Natural killer cell (primary cell): Measurements from ENCODE around the gene CACNA1B. TPM values are rescaled to one million over a fixed set of nuclear protein-coding genes. Genes with fewer than 3 reads are reported as not detected.

Experiments used
- ATAC-seq, 3 donors: fragments of 150-1000 bp in 2 of 3; fragments of 200-7000 bp in 1 of 3; cut with Tn5 transposase; 1 replicate in 1 of 3; 2 replicates in 2 of 3; pipeline ENCODE4 v1.10.0; 2021; ENCODE audit warnings: mild to moderate bottlenecking in 2 of 3, moderate library complexity in 2 of 3
- DNase-seq, 2 donors: peaks; one replicate each; pipeline versions ENCODE4 v3.0.0 to v3.0.0-alpha.2; 2013 to 2021; ENCODE audit warnings: mixed read lengths in 1 of 2
- H3K27ac ChIP-seq: one replicate; pipeline ENCODE4 v1.5.1; 2013; ENCODE audit warnings: mild to moderate bottlenecking, low read length
- H3K27me3 ChIP-seq: one replicate; pipeline ENCODE4 v1.6.1; 2013; ENCODE audit warnings: low read length; ENCODE audit not compliant: control insufficient read depth, insufficient read depth
- H3K36me3 ChIP-seq: one replicate; pipeline ENCODE4 v1.6.1; 2013; ENCODE audit warnings: low read length; ENCODE audit not compliant: control insufficient read depth, insufficient read depth
- H3K4me1 ChIP-seq: one replicate; pipeline ENCODE4 v1.6.1; 2013; ENCODE audit warnings: low read length; ENCODE audit not compliant: control insufficient read depth, insufficient read depth
- H3K4me3 ChIP-seq: one replicate; pipeline ENCODE4 v1.5.1; 2013; ENCODE audit warnings: low read length
- H3K9me3 ChIP-seq: one replicate; pipeline ENCODE4 v1.6.1; 2013; ENCODE audit warnings: low read length; ENCODE audit not compliant: control insufficient read depth, insufficient read depth
- H3K27ac Mint-ChIP-seq, 2 donors: one replicate each; pipeline ENCODE4 v1.8.0; 2022; ENCODE audit warnings: mild to moderate bottlenecking in 2 of 2, mixed read lengths in 2 of 2, moderate library complexity in 1 of 2
- H3K27me3 Mint-ChIP-seq, 2 donors: one replicate each; pipeline ENCODE4 v1.8.0; 2022; ENCODE audit warnings: low read depth in 2 of 2, mixed read lengths in 2 of 2
- H3K36me3 Mint-ChIP-seq: one replicate; pipeline ENCODE4 v1.8.0; 2022; ENCODE audit warnings: mixed read lengths
- H3K4me1 Mint-ChIP-seq, 2 donors: one replicate each; pipeline ENCODE4 v1.8.0; 2022; ENCODE audit warnings: mixed read lengths in 2 of 2
- H3K4me3 Mint-ChIP-seq: one replicate; pipeline ENCODE4 v1.8.0; 2022; ENCODE audit warnings: mild to moderate bottlenecking, moderate library complexity, mixed read lengths
- H3K9me3 Mint-ChIP-seq, 2 donors: one replicate each; pipeline ENCODE4 v1.8.0; 2022; ENCODE audit warnings: mixed read lengths in 2 of 2
- WGBS: methylation state at CpG from one replicate; pipeline ENCODE4 v1.1.7; 2013; ENCODE audit warnings: missing lambda C conversion rate; ENCODE audit not compliant: insufficient coverage; 5-methylcytosine and 5-hydroxymethylcytosine counted together
- intact Hi-C: fragments of 100-400 bp; cut with micrococcal nuclease; formaldehyde crosslinking; loops from one replicate; pipeline ENCODE4 v1.14.2; 2022
- total RNA-seq, 4 donors: library from RNA; stranded (reverse); fragments of 120-200 nt in 1 of 4; gene quantifications; one replicate each; pipeline versions ENCODE4 v1.2.3 to v1.2.4, GENCODE V29; 2013 to 2022
- TF ChIP-seq, protein P1 (sequence below): fragments of 200-600 bp; IDR thresholded peaks from one replicate; pipeline ENCODE4 v1.8.0; 2022; ENCODE audit warnings: antibody characterized with exemption

The CACNA1B gene
- total RNA-seq, 3 donors from 2014 or later (not counting 1 experiment from before 2014, with no cell fraction given): 0.07 TPM; not detected in 2

DNA sequence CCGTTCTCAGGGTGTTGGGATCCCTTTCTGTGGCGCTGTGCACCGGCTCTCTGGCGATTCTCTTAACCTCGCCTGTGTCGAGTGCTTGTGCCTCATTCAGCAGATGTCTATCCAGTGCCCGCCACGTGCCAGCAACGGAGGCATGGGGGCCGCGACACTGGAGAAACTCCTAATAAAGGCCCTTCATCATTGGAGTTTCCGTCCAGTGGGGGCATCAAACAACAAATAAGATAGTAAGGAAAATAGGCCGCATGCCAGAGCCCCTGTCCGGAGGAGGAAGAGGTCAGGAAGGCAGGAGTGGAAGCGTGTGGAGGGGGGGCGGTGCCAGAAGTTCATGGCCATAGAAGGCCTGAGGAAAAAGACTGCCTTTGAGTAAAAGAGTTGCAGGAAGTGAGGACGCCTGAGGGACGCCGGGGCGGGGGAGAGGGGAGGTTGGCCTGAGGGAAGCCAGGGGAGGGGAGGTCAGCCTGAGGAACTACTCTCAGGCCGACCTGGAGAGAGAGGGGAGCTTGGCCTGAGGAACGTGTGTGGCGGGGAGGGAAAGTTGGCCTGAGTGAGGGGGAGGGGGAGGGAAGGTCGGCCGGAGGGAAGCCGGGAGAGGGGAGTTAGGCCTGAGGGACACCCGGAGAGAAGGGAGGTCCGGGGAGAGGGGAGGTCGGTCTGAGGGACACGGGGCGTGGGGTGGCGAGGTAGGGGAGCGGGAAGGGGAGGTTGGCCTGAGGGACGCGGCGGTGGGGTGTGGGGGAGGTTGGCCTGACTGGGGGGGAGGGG, 82.2 kb downstream of the CACNA1B start:
- no peaks in the 10 kb centered on the region for H3K4me1 ChIP-seq
- peaks cover 0 to 16% of the 10 kb centered on the region in 2 donors for H3K27me3 Mint-ChIP-seq
- H3K27ac ChIP-seq: no peak overlapping the region
- DNase-seq: no peak
- H3K27ac Mint-ChIP-seq: no peak overlapping the region
- no peak overlapping the region for H3K4me3 ChIP-seq
- H3K36me3 Mint-ChIP-seq: no peaks in the 10 kb centered on the region
- intact Hi-C loops: no loop called here
- TF ChIP-seq, protein P1, sequence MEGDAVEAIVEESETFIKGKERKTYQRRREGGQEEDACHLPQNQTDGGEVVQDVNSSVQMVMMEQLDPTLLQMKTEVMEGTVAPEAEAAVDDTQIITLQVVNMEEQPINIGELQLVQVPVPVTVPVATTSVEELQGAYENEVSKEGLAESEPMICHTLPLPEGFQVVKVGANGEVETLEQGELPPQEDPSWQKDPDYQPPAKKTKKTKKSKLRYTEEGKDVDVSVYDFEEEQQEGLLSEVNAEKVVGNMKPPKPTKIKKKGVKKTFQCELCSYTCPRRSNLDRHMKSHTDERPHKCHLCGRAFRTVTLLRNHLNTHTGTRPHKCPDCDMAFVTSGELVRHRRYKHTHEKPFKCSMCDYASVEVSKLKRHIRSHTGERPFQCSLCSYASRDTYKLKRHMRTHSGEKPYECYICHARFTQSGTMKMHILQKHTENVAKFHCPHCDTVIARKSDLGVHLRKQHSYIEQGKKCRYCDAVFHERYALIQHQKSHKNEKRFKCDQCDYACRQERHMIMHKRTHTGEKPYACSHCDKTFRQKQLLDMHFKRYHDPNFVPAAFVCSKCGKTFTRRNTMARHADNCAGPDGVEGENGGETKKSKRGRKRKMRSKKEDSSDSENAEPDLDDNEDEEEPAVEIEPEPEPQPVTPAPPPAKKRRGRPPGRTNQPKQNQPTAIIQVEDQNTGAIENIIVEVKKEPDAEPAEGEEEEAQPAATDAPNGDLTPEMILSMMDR: no peak
- ATAC-seq: no peak
- H3K9me3 ChIP-seq: no peaks in the 10 kb centered on the region
- H3K4me1 Mint-ChIP-seq: no peaks in the 10 kb centered on the region
- no peaks in the 10 kb centered on the region for H3K27me3 ChIP-seq
- WGBS: 86% methylated on average over 36 of the region's 36 CpGs
- H3K9me3 Mint-ChIP-seq: no peaks in the 10 kb centered on the region
- no peak overlapping the region for H3K4me3 Mint-ChIP-seq
- H3K36me3 ChIP-seq: no peaks in the 10 kb centered on the region

- Mint-ChIP-seq H3K36me3 (no peaks in the 10 kb centered on the region), H3K27ac (no peak overlapping the region), H3K4me3 (no peak overlapping the region), H3K4me1 (no peaks in the 10 kb centered on the region), H3K9me3 (no peaks in the 10 kb centered on the region), H3K27me3 (peaks cover 0 to 16% of the 10 kb centered on the region in 2 donors)
- no peaks in the 10 kb centered on the region for H3K9me3 ChIP-seq
- intact Hi-C loops: no loop called here
- no peak overlapping the region for H3K27ac ChIP-seq
- no peak overlapping the region for H3K4me3 ChIP-seq
- no peaks in the 10 kb centered on the region for H3K27me3 ChIP-seq
- 82% methylated on average over 9 of the region's 11 CpGs for WGBS
- TF ChIP-seq, protein P1: no peak
- ATAC-seq (no peak), DNase-seq (no peak)
- H3K36me3 ChIP-seq: no peaks in the 10 kb centered on the region
- no peaks in the 10 kb centered on the region for H3K4me1 ChIP-seq
Measured at GRCh38 chr9:137960496-137960895, 82.9 kb downstream of the CACNA1B start.

DNA sequence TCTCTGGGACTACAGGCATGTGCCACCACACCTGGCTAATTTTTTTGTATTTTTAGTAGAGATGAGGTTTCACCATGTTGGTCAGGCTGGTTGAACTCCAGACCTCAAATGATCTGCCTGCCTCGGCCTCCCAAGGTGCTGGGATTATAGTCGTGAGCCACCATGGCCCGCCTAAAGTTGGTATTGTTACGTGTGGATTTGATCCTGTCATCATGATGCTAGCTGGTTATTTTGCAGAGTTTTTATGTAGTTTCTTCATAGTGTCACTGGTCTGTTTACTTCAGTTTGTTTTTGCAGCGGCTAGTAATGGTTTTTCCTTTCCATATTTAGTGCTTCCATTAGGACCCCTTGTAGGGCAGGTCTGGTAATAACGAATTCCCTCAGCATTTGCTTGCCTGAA, 85.9 kb downstream of the CACNA1B start:
- H3K27me3 Mint-ChIP-seq: peaks cover 0 to 21% of the 10 kb centered on the region in 2 donors
- TF ChIP-seq, protein P1: no peak
- DNase-seq (no peak), ATAC-seq (no peak)
- Histone ChIP-seq H3K4me3 (no peak overlapping the region), H3K36me3 (no peaks in the 10 kb centered on the region), H3K4me1 (no peaks in the 10 kb centered on the region), H3K27ac (no peak overlapping the region), H3K27me3 (no peaks in the 10 kb centered on the region), H3K9me3 (no peaks in the 10 kb centered on the region)
- no peaks in the 10 kb centered on the region for H3K36me3 Mint-ChIP-seq
- no peaks in the 10 kb centered on the region for H3K4me1 Mint-ChIP-seq
- no peak overlapping the region for H3K27ac Mint-ChIP-seq
- 94% methylated on average over 6 of the region's 6 CpGs for whole genome bisulfite sequencing
- H3K4me3 Mint-ChIP-seq: no peak overlapping the region
- intact Hi-C loops: no loop called here
- no peaks in the 10 kb centered on the region for H3K9me3 Mint-ChIP-seq
